Measurements from ENCODE around the gene G6PC1.

DNA sequence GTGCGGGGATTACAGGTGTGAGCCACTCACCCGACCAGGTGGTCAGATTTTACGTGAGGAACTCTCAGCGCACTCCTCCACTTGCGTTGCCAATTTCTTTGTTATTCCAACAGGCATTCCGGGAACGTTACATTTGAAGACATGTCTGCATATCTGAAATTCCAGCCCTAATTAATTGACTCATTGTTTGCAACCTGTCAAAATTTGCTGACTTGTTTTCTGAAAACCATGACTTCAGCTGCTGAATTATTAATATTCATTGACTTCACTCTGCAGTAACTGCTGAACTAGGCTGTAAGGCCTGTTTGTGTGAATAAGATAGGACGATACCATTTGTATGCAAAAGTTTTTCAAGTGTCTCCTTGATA, 16.6 kb downstream of the G6PC1 start:
- no peak for TF ChIP-seq EZH2 (IDR thresholded peaks at IDR 0.05; ENCODE audit: insufficient read depth, poor library complexity, severe bottlenecking)
- no peak for TF ChIP-seq EZH2phosphoT487 (IDR thresholded peaks at IDR 0.05; ENCODE audit: insufficient read depth, low read depth)

Data from GM23248 (cell line).